Testis (tissue), 3 donors: ENCODE data around the gene TBCE. TPM values are rescaled to one million over a fixed set of nuclear protein-coding genes. Genes with fewer than 3 reads are reported as not detected.

Source experiments
- DNase-seq: peaks from one replicate; pipeline ENCODE4 v3.0.0-alpha.2; 2019
- H3K27ac ChIP-seq, 2 donors: fragments of 200-600 bp; sonication (generic); one replicate each; pipeline ENCODE4 v1.5.1; 2019
- H3K27me3 ChIP-seq: fragments of 200-600 bp; sonication (generic); one replicate; pipeline ENCODE4 v1.5.1; 2019
- H3K36me3 ChIP-seq: fragments of 200-600 bp; sonication (generic); one replicate; pipeline ENCODE4 v1.5.1; 2017; ENCODE audit warnings: low read depth; ENCODE audit errors: missing control alignments
- H3K4me1 ChIP-seq: fragments of 200-600 bp; sonication (generic); one replicate; pipeline ENCODE4 v1.5.1; 2019
- H3K4me3 ChIP-seq, 2 donors: fragments of 200-600 bp; sonication (generic); one replicate each; pipeline ENCODE4 v1.5.1; 2017 to 2019
- H3K9me3 ChIP-seq: fragments of 200-600 bp; sonication (generic); one replicate; pipeline ENCODE4 v1.5.1; 2017
- CTCF ChIP-seq, 3 experiments: fragments of 450-650 bp in 2 of 3; fragments of 200-600 bp in 1 of 3; sonication (generic) in 1 of 3; IDR thresholded peaks; one replicate each; pipeline ENCODE4 v1.5.1; 2016 to 2019; ENCODE audit warnings: antibody characterized with exemption in 3 of 3, mild to moderate bottlenecking in 2 of 3, moderate library complexity in 1 of 3
- POLR2A ChIP-seq: fragments of 450-650 bp; IDR thresholded peaks from one replicate; pipeline ENCODE4 v1.6.1; 2017; ENCODE audit warnings: antibody characterized with exemption, mild to moderate bottlenecking, moderate library complexity
- WGBS, 2 donors: methylation state at CpG; one replicate each; pipeline ENCODE4 v1.1.5; 2018; 5-methylcytosine and 5-hydroxymethylcytosine counted together
- intact Hi-C: fragments of 100-400 bp; cut with DNase I; formaldehyde crosslinking; loops from one replicate; pipeline ENCODE4 v1.15.1; 2023; ENCODE audit warnings: low total_unique reads
- polyA plus RNA-seq: library from polyadenylated mRNA; stranded (reverse); fragments of 350-450 nt; fragmentation: Illumina TruSeq; extraction: RNeasy Lipid Tissue Mini Kit (QIAGEN cat#74804); gene quantifications from one replicate; pipeline ENCODE4 v1.2.3, GENCODE V29; 2014; ENCODE audit warnings: low read depth, low replicate concordance; ENCODE audit not compliant: insufficient read depth
- total RNA-seq, 2 donors: library from RNA; depleted of rRNA; stranded (reverse); fragments of >200 nt; gene quantifications; one replicate each; pipeline ENCODE4 v1.2.3, GENCODE V29; 2016

Gene TBCE
- total and polyA plus RNA-seq, 3 donors from 2014 or later = 20.1 to 29.8 (median 22.4) TPM

GRCh38 chr1:235421751-235422150 lies 54.5 kb downstream of the TBCE start:
- no peak for DNase-seq
- Histone ChIP-seq H3K27me3 (no peaks in the 10 kb centered on the region), H3K36me3 (no peaks in the 10 kb centered on the region), H3K9me3 (no peaks in the 10 kb centered on the region), H3K4me1 (no peaks in the 10 kb centered on the region), H3K27ac (no peak overlapping the region), H3K4me3 (no peak overlapping the region)
- TF ChIP-seq POLR2A (no peak), CTCF (IDR thresholded peaks at IDR 0.05) (no peak)
- 69 to 75% methylated on average over 3 of the region's 3 CpGs for WGBS, 2 donors
- intact Hi-C loops = no loop called here

GRCh38 chr1:235423214-235423652 lies 56.0 kb downstream of the TBCE start:
- Histone ChIP-seq H3K4me1 (no peaks in the 10 kb centered on the region), H3K27ac (no peak overlapping the region), H3K36me3 (no peaks in the 10 kb centered on the region), H3K4me3 (no peak overlapping the region), H3K27me3 (no peaks in the 10 kb centered on the region), H3K9me3 (no peaks in the 10 kb centered on the region)
- intact Hi-C loops = no loop called here
- DNase-seq = no peak
- 67 to 76% methylated on average over 12 of the region's 12 CpGs for WGBS, 2 donors
- TF ChIP-seq CTCF (IDR thresholded peaks at IDR 0.05) (no peak), POLR2A (no peak)

- Histone ChIP-seq H3K27me3 (no peaks in the 10 kb centered on the region), H3K4me3 (no peak overlapping the region), H3K9me3 (no peaks in the 10 kb centered on the region), H3K4me1 (no peaks in the 10 kb centered on the region), H3K36me3 (no peaks in the 10 kb centered on the region), H3K27ac (no peak overlapping the region)
- DNase-seq = no peak
- intact Hi-C loops = no loop called here
- WGBS, 2 donors = 91 to 94% methylated on average over 8 of the region's 8 CpGs
- TF ChIP-seq CTCF (IDR thresholded peaks at IDR 0.05) (no peak), POLR2A (no peak)
Observed at GRCh38 chr1:235424092-235424491, 56.9 kb downstream of the TBCE start.

GRCh38 chr1:235425357-235425756 lies 58.1 kb downstream of the TBCE start:
- Histone ChIP-seq H3K4me1 (no peaks in the 10 kb centered on the region), H3K27ac (no peak overlapping the region), H3K27me3 (no peaks in the 10 kb centered on the region), H3K36me3 (no peaks in the 10 kb centered on the region), H3K4me3 (no peak overlapping the region), H3K9me3 (no peaks in the 10 kb centered on the region)
- intact Hi-C loops = no loop called here
- no peak for TF ChIP-seq POLR2A
- WGBS, 2 donors = 93 to 94% methylated on average over 9 of the region's 9 CpGs
- no peak for DNase-seq

GRCh38 chr1:235426143-235426542 lies 58.9 kb downstream of the TBCE start:
- no peak for TF ChIP-seq CTCF (IDR thresholded peaks at IDR 0.05)
- no peak for TF ChIP-seq POLR2A
- Histone ChIP-seq H3K4me1 (no peaks in the 10 kb centered on the region), H3K9me3 (no peaks in the 10 kb centered on the region), H3K36me3 (no peaks in the 10 kb centered on the region), H3K27me3 (no peaks in the 10 kb centered on the region), H3K4me3 (no peak overlapping the region), H3K27ac (no peak overlapping the region)
- 92% methylated on average over 4 of the region's 4 CpGs for WGBS, 2 donors
- no peak for DNase-seq
- intact Hi-C loops = no loop called here
